Mesothelial cell of epicardium (in vitro differentiated cells): ENCODE results near the gene MAP1LC3B2. TPM values are rescaled to one million over a fixed set of nuclear protein-coding genes. Genes with fewer than 3 reads are reported as not detected.

Experiments
- DNase-seq, 2 experiments: peaks; one replicate each; pipeline ENCODE4 v3.0.0; 2021; ENCODE audit warnings: low spot score in 2 of 2; ENCODE audit not compliant: unreplicated experiment in 2 of 2
- H3K27ac Mint-ChIP-seq: 2 replicates; pipeline ENCODE4 v1.8.0; 2021; ENCODE audit warnings: mixed read lengths
- H3K27me3 Mint-ChIP-seq: 2 replicates; pipeline ENCODE4 v1.8.0; 2021; ENCODE audit warnings: low read depth, mixed read lengths
- H3K36me3 Mint-ChIP-seq: 2 replicates; pipeline ENCODE4 v1.8.0; 2021; ENCODE audit warnings: mixed read lengths
- H3K4me1 Mint-ChIP-seq: 2 replicates; pipeline ENCODE4 v1.8.0; 2021; ENCODE audit warnings: mixed read lengths
- H3K4me3 Mint-ChIP-seq: 2 replicates; pipeline ENCODE4 v1.8.0; 2021; ENCODE audit warnings: mild to moderate bottlenecking, moderate library complexity, mixed read lengths
- H3K9me3 Mint-ChIP-seq: 2 replicates; pipeline ENCODE4 v1.8.0; 2021; ENCODE audit warnings: mixed read lengths
- total RNA-seq: library from RNA; stranded (reverse); gene quantifications from 3 replicates; pipeline ENCODE4 v1.2.1, GENCODE V29; 2021
- TF ChIP-seq, protein P1 (sequence below): fragments of 200-600 bp; sonication (generic); IDR thresholded peaks from one replicate; pipeline ENCODE4 v1.5.0; 2021; ENCODE audit warnings: antibody characterized with exemption; ENCODE audit not compliant: unreplicated experiment

The MAP1LC3B2 gene
- total RNA-seq, 1 donor from 2014 or later: 4.5 TPM

DNA sequence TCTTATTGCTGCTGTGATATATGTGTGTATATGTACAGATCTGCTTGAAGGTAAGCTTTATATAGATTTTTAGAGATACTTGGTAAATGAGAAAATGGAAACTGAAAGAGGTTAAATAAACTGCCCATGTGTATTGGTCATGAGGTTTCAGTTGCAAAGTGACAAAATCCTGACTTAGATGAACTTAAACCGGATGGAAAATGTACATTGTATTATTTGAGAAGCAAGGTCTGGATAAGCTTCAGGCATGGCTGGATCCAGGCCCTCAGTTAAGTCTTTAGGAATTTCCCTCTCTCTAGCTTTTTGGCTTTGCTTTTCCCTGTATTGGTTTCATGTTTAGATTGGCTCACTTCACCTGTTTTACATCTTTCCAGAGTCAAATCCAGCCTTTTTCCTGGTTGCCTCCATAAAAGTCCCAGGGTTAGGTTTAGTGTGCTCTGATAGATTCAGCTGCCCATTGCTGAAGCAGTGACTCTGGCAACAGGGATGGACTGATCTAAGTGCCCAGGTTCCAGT is 21.0 kb upstream of the MAP1LC3B2 start:
- Mint-ChIP-seq H3K4me3 (no peak overlapping the region), H3K4me1 (peaks cover 42% of the 10 kb centered on the region), H3K27ac (no peak overlapping the region), H3K9me3 (no peaks in the 10 kb centered on the region), H3K27me3 (no peaks in the 10 kb centered on the region), H3K36me3 (no peaks in the 10 kb centered on the region)
- TF ChIP-seq, protein P1, sequence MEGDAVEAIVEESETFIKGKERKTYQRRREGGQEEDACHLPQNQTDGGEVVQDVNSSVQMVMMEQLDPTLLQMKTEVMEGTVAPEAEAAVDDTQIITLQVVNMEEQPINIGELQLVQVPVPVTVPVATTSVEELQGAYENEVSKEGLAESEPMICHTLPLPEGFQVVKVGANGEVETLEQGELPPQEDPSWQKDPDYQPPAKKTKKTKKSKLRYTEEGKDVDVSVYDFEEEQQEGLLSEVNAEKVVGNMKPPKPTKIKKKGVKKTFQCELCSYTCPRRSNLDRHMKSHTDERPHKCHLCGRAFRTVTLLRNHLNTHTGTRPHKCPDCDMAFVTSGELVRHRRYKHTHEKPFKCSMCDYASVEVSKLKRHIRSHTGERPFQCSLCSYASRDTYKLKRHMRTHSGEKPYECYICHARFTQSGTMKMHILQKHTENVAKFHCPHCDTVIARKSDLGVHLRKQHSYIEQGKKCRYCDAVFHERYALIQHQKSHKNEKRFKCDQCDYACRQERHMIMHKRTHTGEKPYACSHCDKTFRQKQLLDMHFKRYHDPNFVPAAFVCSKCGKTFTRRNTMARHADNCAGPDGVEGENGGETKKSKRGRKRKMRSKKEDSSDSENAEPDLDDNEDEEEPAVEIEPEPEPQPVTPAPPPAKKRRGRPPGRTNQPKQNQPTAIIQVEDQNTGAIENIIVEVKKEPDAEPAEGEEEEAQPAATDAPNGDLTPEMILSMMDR: no peak
- no peak for DNase-seq

DNA sequence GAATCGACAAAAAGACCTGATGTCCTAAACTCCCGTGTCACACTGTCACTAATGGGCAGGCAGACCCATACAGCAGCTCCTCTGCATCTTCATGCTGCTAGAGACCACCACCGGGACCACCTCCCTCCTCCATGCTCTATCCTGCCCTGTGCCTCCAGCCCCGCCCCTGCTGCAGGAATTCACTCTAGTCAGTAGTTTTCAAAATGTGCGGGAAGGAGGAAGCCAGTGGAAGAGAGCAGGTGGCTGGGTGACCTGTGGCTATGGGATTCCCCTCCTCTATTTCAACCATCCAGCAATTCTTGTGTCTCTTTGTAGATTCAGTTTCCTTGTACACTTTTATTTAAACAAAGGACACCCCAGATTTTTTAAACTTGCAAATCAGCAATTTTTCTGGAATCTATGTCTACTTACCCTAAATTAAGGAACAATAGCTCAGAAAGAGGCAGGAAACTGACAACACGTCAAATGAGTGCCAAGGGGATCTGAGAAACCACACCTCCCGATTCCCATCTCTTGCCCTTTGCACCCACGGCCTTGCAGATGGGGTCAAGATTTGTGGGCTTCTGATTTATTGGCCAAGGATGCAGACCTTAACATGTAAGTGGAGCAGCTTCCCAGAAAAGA is 20.4 kb upstream of the MAP1LC3B2 start:
- H3K27ac Mint-ChIP-seq: no peak overlapping the region
- H3K9me3 Mint-ChIP-seq: no peaks in the 10 kb centered on the region
- no peak for DNase-seq
- H3K36me3 Mint-ChIP-seq: no peaks in the 10 kb centered on the region
- no peak overlapping the region for H3K4me3 Mint-ChIP-seq
- peaks cover 40% of the 10 kb centered on the region for H3K4me1 Mint-ChIP-seq
- no peaks in the 10 kb centered on the region for H3K27me3 Mint-ChIP-seq
- TF ChIP-seq, protein P1: no peak

DNA sequence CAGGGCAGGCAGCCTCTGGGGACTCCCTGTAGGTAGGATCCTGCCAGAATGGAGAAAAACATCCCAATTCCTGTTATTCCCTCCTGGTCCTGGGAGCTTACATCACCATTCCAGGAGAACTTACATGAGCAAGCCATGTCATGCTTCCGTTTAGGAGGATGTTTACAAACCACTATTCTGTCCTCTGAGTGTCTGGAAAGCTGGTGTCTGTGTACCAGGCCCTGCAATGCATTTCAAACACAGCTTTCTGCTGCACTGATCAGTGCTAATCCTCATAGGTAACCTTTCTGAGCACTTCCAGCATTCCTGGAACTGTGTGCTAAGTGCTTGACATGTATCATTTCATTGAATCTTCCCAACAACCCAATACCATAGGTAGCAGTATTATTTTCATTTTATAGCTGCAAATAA is 19.8 kb upstream of the MAP1LC3B2 start:
- no peak overlapping the region for H3K4me3 Mint-ChIP-seq
- no peaks in the 10 kb centered on the region for H3K9me3 Mint-ChIP-seq
- no peaks in the 10 kb centered on the region for H3K27me3 Mint-ChIP-seq

DNA sequence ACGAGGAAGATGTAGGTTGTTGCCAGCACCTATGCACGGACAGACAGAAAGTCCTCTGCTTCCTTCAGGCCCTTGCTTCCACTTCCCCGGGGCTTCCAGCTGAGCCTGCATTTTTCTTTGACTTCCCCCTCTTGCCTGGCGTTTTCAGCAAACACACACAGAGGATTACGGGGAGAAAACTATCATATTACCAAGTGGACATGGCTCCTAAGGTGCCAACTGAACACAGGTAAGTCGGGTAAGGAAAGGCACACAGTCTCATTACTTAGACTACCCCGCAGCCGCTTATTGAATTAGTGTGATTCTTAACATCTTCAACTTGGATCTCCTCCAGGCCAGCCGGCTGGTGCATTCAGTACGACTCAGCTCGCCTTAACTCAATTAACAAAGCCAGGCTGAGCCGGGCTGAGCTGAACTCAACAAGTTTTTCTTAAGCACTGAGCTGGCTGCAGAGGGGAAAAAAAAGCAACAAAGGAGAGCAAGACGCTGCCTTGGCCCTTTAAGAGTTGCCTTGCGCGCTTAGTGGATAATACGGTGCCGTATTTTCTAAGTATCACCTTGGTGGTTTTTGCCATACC is 19.2 kb upstream of the MAP1LC3B2 start:
- H3K9me3 Mint-ChIP-seq: no peaks in the 10 kb centered on the region
- DNase-seq: peak; percentile 32 to 56
- H3K4me3 Mint-ChIP-seq: peak overlapping the region; percentile 13
- peak overlapping the region; percentile 94 for H3K27ac Mint-ChIP-seq
- H3K4me1 Mint-ChIP-seq: peaks cover 34% of the 10 kb centered on the region
- H3K36me3 Mint-ChIP-seq: no peaks in the 10 kb centered on the region
- TF ChIP-seq, protein P1: no peak
- H3K27me3 Mint-ChIP-seq: no peaks in the 10 kb centered on the region

More for the DNA sequence above, 19.8 kb upstream of the MAP1LC3B2 start:
- H3K27ac Mint-ChIP-seq: peak overlapping the region; percentile 94
- H3K36me3 Mint-ChIP-seq: no peaks in the 10 kb centered on the region
- DNase-seq: no peak
- peaks cover 39% of the 10 kb centered on the region for H3K4me1 Mint-ChIP-seq
- TF ChIP-seq, protein P1: no peak

DNA sequence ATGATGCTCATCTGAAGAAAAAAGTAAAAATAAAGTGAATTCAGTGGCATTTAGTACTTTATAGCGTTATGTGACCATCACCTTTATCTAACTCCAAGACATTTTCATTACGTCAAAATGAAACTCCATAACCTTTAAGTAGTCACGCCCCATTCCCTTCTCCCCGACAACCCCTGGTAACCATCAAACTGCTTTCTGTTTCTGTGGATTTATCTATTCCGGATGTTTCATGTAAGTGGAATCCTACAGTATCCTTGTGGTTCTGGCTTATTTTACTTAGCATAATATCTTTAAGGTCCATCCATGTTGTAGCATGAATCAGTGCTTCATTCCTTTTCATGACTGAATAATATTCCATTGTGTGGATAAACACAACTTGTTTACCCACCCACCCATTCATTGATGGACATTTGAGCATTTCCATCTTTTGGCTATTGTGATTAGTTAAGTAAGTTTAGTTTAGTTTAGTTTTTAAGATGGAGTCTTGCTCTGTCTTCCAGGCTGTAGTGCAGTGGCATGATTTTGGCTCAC is 18.5 kb upstream of the MAP1LC3B2 start:
- Mint-ChIP-seq H3K36me3 (no peaks in the 10 kb centered on the region), H3K27ac (peak overlapping the region; percentile 5), H3K4me3 (no peak overlapping the region), H3K9me3 (no peaks in the 10 kb centered on the region), H3K4me1 (peaks cover 32% of the 10 kb centered on the region), H3K27me3 (no peaks in the 10 kb centered on the region)
- no peak for DNase-seq
- TF ChIP-seq, protein P1: no peak
